Liver (tissue), 9 donors: ENCODE measurements around the gene PABPC3. TPM values are rescaled to one million over a fixed set of nuclear protein-coding genes. Genes with fewer than 3 reads are reported as not detected.

Experiments used
- DNase-seq: peaks from one replicate; pipeline ENCODE4 v3.0.0-alpha.2; 2017; ENCODE audit warnings: low spot score
- H3K27ac ChIP-seq, 2 donors: one replicate each; pipeline ENCODE4 v1.7.0; 2013; ENCODE audit warnings: inconsistent platforms in 2 of 2, low read length in 2 of 2, control low read depth in 1 of 2, low read depth in 1 of 2, mild to moderate bottlenecking in 1 of 2
- H3K27me3 ChIP-seq, 4 donors: one replicate each; pipeline versions ENCODE4 v1.6.1 to v1.7.0; 2013; ENCODE audit warnings: low read length in 3 of 4, inconsistent platforms in 1 of 4, mild to moderate bottlenecking in 1 of 4, moderate library complexity in 1 of 4; ENCODE audit not compliant: control insufficient read depth in 4 of 4, insufficient read depth in 4 of 4
- H3K36me3 ChIP-seq, 4 donors: one replicate each; pipeline versions ENCODE4 v1.6.1 to v1.7.0; 2013; ENCODE audit warnings: low read length in 3 of 4, mild to moderate bottlenecking in 3 of 4, low read depth in 1 of 4, moderate library complexity in 1 of 4; ENCODE audit not compliant: control insufficient read depth in 4 of 4, insufficient read depth in 3 of 4
- H3K4me1 ChIP-seq, 4 donors: one replicate each; pipeline versions ENCODE4 v1.6.1 to v1.7.0; 2013; ENCODE audit warnings: low read length in 3 of 4, mild to moderate bottlenecking in 3 of 4, moderate library complexity in 1 of 4; ENCODE audit not compliant: control insufficient read depth in 4 of 4, insufficient read depth in 4 of 4
- H3K4me3 ChIP-seq, 3 donors: one replicate each; pipeline versions ENCODE4 v1.6.1 to v1.7.0; 2013; ENCODE audit warnings: low read length in 3 of 3, control low read depth in 1 of 3, low read depth in 1 of 3, mild to moderate bottlenecking in 1 of 3
- H3K9ac ChIP-seq, 2 donors: one replicate each; pipeline ENCODE4 v1.7.0; 2013; ENCODE audit warnings: low read length in 2 of 2, mild to moderate bottlenecking in 2 of 2, moderate library complexity in 2 of 2, control low read depth in 1 of 2, low read depth in 1 of 2
- H3K9me3 ChIP-seq, 4 donors: one replicate each; pipeline versions ENCODE4 v1.6.1 to v1.7.0; 2013; ENCODE audit warnings: low read length in 3 of 4; ENCODE audit not compliant: control insufficient read depth in 4 of 4
- ATF3 ChIP-seq: IDR thresholded peaks from 2 replicates; pipeline ENCODE4 v1.6.1; 2016; ENCODE audit warnings: antibody characterized with exemption
- CTCF ChIP-seq: fragments of 150-350 bp; IDR thresholded peaks from 2 replicates; pipeline ENCODE4 v1.5.1; 2017; ENCODE audit warnings: improper control_type of control experiment, low read depth, low read length; ENCODE audit not compliant: missing input control
- EGR1 ChIP-seq, 2 donors: IDR thresholded peaks; 2 replicates each; pipeline ENCODE4 v1.6.1; 2016 to 2018; ENCODE audit warnings: antibody characterized with exemption in 2 of 2, low read depth in 2 of 2
- FOXA1 ChIP-seq: IDR thresholded peaks from 2 replicates; pipeline ENCODE4 v1.6.1; 2016; ENCODE audit warnings: antibody characterized with exemption
- FOXA2 ChIP-seq: IDR thresholded peaks from 2 replicates; pipeline ENCODE4 v1.6.1; 2016; ENCODE audit warnings: antibody characterized with exemption
- GABPA ChIP-seq, 2 donors: IDR thresholded peaks in 1 of 2; conservative IDR thresholded peaks in 1 of 2; 2 replicates each; pipeline ENCODE4 v1.6.1; 2016; ENCODE audit warnings: antibody characterized with exemption in 2 of 2, mild to moderate bottlenecking in 1 of 2, moderate library complexity in 1 of 2
- HNF4A ChIP-seq, 2 donors: conservative IDR thresholded peaks; 2 replicates each; pipeline ENCODE4 v1.6.1; 2016; ENCODE audit warnings: antibody characterized with exemption in 2 of 2, mild to moderate bottlenecking in 2 of 2
- HNF4G ChIP-seq: IDR thresholded peaks from 2 replicates; pipeline ENCODE4 v1.6.1; 2016; ENCODE audit warnings: antibody characterized with exemption
- JUND ChIP-seq, 2 donors: IDR thresholded peaks; 2 replicates each; pipeline ENCODE4 v1.6.1; 2016; ENCODE audit warnings: antibody characterized with exemption in 2 of 2
- MAX ChIP-seq: IDR thresholded peaks from 2 replicates; pipeline ENCODE4 v1.6.1; 2016; ENCODE audit warnings: antibody characterized with exemption
- NR2F2 ChIP-seq: IDR thresholded peaks from 2 replicates; pipeline ENCODE4 v1.6.1; 2016; ENCODE audit warnings: antibody characterized with exemption
- RAD21 ChIP-seq, 2 donors: IDR thresholded peaks; 2 replicates each; pipeline ENCODE4 v1.6.1; 2016; ENCODE audit warnings: antibody characterized with exemption in 2 of 2, mild to moderate bottlenecking in 2 of 2
- REST ChIP-seq: IDR thresholded peaks from 2 replicates; pipeline ENCODE4 v1.6.1; 2016; ENCODE audit warnings: antibody characterized with exemption, mild to moderate bottlenecking
- RXRA ChIP-seq, 2 donors: IDR thresholded peaks; 2 replicates each; pipeline ENCODE4 v1.6.1; 2017 to 2018; ENCODE audit warnings: antibody characterized with exemption in 2 of 2, mild to moderate bottlenecking in 1 of 2
- SP1 ChIP-seq: IDR thresholded peaks from 2 replicates; pipeline ENCODE4 v1.6.1; 2018; ENCODE audit warnings: antibody characterized with exemption, mild to moderate bottlenecking
- TAF1 ChIP-seq: conservative IDR thresholded peaks from 2 replicates; pipeline ENCODE4 v1.6.1; 2016; ENCODE audit warnings: antibody characterized with exemption, mild to moderate bottlenecking
- YY1 ChIP-seq: IDR thresholded peaks from 2 replicates; pipeline ENCODE4 v1.6.1; 2016; ENCODE audit warnings: antibody characterized with exemption, mild to moderate bottlenecking
- ZBTB33 ChIP-seq: IDR thresholded peaks from 2 replicates; pipeline ENCODE4 v1.6.1; 2016; ENCODE audit warnings: antibody characterized with exemption
- WGBS: extraction: QIAGEN DNeasy Blood & Tissue Kit; methylation state at CpG from one replicate; pipeline ENCODE4 v1.1.7; 2013; 5-methylcytosine and 5-hydroxymethylcytosine counted together
- polyA plus RNA-seq, 2 donors: library from polyadenylated mRNA; stranded (reverse) in 1 of 2; unstranded in 1 of 2; fragments of 200-250 nt in 1 of 2; fragments of >200 nt in 1 of 2; fragmentation: Nextera tagmentation in 1 of 2; extraction: Ambion mirVana in 1 of 2; gene quantifications; one replicate each; pipeline versions ENCODE4 v1.2.1 to v1.2.3, GENCODE V29; 2013 to 2015
- total RNA-seq, 2 donors: library from RNA; depleted of rRNA; stranded (reverse); fragments of >200 nt; gene quantifications; one replicate each; pipeline ENCODE4 v1.2.3, GENCODE V29; 2014
- donor health status: healthy.
- donor health status: healthy.
- donor health status: healthy.
- donor health status: healthy.
- donor health status: healthy.

Gene PABPC3
- total and polyA plus RNA-seq, 4 donors: under 0.01 to 0.19 (median 0.08) TPM; not detected in 1

GRCh38 chr13:25069911-25070310 is 26.0 kb upstream of the PABPC3 start:
- no peak for TF ChIP-seq RAD21 (IDR thresholded peaks at IDR 0.05)
- no peak for TF ChIP-seq ATF3
- no peak for TF ChIP-seq CTCF
- TF ChIP-seq MAX: no peak
- no peak for TF ChIP-seq GABPA (IDR thresholded peaks at IDR 0.05 in 1 of 2, conservative IDR thresholded peaks at IDR 0.05 in 1 of 2)
- TF ChIP-seq HNF4G: no peak
- no peak for TF ChIP-seq RXRA (IDR thresholded peaks at IDR 0.05)
- TF ChIP-seq FOXA1: no peak
- TF ChIP-seq YY1: no peak
- no peak for TF ChIP-seq NR2F2
- TF ChIP-seq SP1: no peak
- TF ChIP-seq REST: no peak
- no peak for TF ChIP-seq JUND (IDR thresholded peaks at IDR 0.05)
- H3K27ac ChIP-seq: no peak overlapping the region
- 41% methylated on average over 8 of the region's 8 CpGs for WGBS
- no peaks in the 10 kb centered on the region for H3K9me3 ChIP-seq
- H3K9ac ChIP-seq: no peak overlapping the region
- DNase-seq: no peak
- H3K4me3 ChIP-seq: no peak overlapping the region
- no peaks in the 10 kb centered on the region for H3K36me3 ChIP-seq
- no peaks in the 10 kb centered on the region for H3K4me1 ChIP-seq
- H3K27me3 ChIP-seq: peaks cover 0 to 5% (median 0%) of the 10 kb centered on the region in 4 donors

GRCh38 chr13:25080773-25081172 is 15.2 kb upstream of the PABPC3 start:
- WGBS: 73% methylated on average over 2 of the region's 2 CpGs
- no peak overlapping the region for H3K9ac ChIP-seq
- H3K27me3 ChIP-seq: peaks cover 0 to 6% (median 0%) of the 10 kb centered on the region in 4 donors
- DNase-seq: no peak
- H3K36me3 ChIP-seq: no peaks in the 10 kb centered on the region
- no peaks in the 10 kb centered on the region for H3K9me3 ChIP-seq
- H3K4me1 ChIP-seq: no peaks in the 10 kb centered on the region
- no peak overlapping the region for H3K27ac ChIP-seq
- no peak overlapping the region for H3K4me3 ChIP-seq
- no peak for TF ChIP-seq ZBTB33
- TF ChIP-seq GABPA (IDR thresholded peaks at IDR 0.05 in 1 of 2, conservative IDR thresholded peaks at IDR 0.05 in 1 of 2): no peak
- TF ChIP-seq FOXA1: no peak
- no peak for TF ChIP-seq HNF4A (conservative IDR thresholded peaks at IDR 0.05)
- no peak for TF ChIP-seq FOXA2
- TF ChIP-seq TAF1: no peak
- no peak for TF ChIP-seq HNF4G
- no peak for TF ChIP-seq EGR1 (IDR thresholded peaks at IDR 0.05; ENCODE audit: low read depth in 2 of 2)
- TF ChIP-seq MAX: no peak
- TF ChIP-seq NR2F2: no peak
- TF ChIP-seq RAD21 (IDR thresholded peaks at IDR 0.05): no peak
- no peak for TF ChIP-seq YY1
- TF ChIP-seq REST: no peak
- TF ChIP-seq ATF3: no peak
- no peak for TF ChIP-seq RXRA (IDR thresholded peaks at IDR 0.05)
- TF ChIP-seq JUND (IDR thresholded peaks at IDR 0.05): no peak
